ENCODE data around the gene XYLB.
"Not testable (repeated sequence)": the region's sequence is repeated elsewhere in the genome, so short reads cannot be mapped to it uniquely, and the experiment has no call there.

Gene XYLB

DNA sequence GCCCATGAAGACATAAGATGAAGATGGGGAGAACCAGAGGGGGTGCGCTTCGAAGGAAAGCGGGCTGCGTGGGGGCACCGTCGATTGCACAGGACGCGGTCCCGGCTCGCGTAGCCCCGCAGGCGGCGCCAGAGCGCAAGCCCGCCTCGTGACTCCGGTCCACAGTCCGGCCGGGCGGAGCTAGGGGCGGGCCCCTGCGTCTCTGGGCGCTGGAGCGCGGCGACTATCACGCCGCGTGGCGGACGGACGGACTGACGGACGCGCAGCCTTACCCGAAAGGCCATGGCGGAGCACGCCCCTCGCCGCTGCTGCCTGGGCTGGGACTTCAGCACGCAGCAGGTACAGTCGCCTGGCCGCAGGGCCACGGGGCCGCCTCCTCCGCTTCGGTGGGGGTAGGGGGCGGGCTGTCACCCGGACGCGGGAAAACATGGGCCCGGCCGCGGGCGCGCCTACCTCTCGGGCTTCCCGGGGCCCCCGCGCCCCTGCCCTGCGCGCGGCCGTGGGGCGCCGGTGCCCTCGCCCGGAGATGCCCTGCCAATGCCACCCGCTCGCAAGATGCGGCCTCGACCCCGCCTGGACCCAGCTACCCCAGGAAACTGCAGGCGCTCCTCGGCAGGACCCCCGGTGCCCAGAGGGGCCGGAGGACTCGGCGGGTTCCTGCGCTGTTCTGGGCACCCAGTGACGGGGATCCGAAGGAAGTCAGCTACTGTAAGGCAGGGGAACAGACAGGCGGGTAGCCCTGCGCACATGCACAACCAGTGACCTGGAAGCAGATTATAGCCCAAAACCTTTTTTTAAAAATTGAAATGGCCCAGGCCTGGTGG is at the start of gene XYLB:
Gene XYLB (plus strand): TSS at position 199 of the 824 bp plus-strand sequence. CDS start 84 bp downstream, at position 283.
- H3K4me3 ChIP-seq (ENCODE audit: low read depth, low read length), result peak within 1 kb of the TSS; percentile 63
- peak; percentile 88 for TF ChIP-seq CTCF (IDR thresholded peaks at IDR 0.05; ENCODE audit: insufficient read depth, low read depth, low read length, missing control alignments)
- DNase-seq (ENCODE audit: low read depth), result peak; percentile 90

- DNase-seq (ENCODE audit: low read depth); H3K4me3 ChIP-seq (ENCODE audit: low read depth, low read length): not testable (repeated sequence)
Observed at GRCh38 chr3:38297053-38297452, 49.5 kb upstream of the XYLB start.

DNA sequence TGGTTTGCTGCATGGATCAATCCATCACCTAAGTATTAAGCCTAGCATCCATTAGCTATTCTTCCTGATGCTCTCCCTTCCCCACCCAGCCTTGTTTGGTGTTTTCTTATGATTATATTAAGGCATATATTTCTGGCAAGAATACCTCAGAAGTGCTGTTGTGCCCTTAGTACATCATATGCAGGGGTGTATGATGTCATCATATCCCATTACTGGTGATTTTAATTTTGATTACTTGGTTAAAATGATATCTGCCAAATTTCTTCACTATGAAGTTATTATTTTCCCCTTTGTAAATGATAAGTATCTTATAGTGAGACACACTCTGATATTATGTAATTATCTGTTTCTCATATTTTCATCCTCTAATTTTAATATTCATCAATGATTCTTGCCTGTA is 49.0 kb upstream of the XYLB start:
- TF ChIP-seq CTCF (IDR thresholded peaks at IDR 0.05; ENCODE audit: insufficient read depth, low read depth, low read length, missing control alignments), result no peak
- no peak for DNase-seq (ENCODE audit: low read depth)
- no peak overlapping the region for H3K4me3 ChIP-seq (ENCODE audit: low read depth, low read length)

- peak; percentile 18 for DNase-seq (ENCODE audit: low read depth)
- no peak overlapping the region for H3K4me3 ChIP-seq (ENCODE audit: low read depth, low read length)
- peak; percentile 32 for TF ChIP-seq CTCF (IDR thresholded peaks at IDR 0.05; ENCODE audit: insufficient read depth, low read depth, low read length, missing control alignments)
Observed at GRCh38 chr3:38297947-38298711, 48.5 kb upstream of the XYLB start.

DNA sequence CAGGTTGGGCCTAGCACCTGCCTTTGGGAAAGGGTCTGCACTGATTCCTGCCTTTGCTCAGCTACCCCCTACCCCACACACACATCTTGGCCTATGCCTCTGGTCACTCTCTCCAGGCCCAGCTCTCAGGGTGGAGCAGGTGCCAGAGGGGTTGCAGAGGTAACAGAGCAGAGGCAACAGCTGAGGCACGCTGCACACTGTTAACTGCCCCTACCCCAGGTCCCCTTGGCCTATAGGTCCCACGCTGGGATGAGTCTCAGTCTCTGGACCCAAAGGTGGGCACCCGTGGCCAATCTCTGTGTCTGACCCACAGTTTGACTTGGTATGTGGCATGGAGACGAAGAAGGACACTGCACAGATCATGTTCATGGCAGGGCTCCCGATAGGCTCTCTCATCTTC is 39.6 kb upstream of the XYLB start:
- no peak for DNase-seq (ENCODE audit: low read depth)
- TF ChIP-seq CTCF (IDR thresholded peaks at IDR 0.05; ENCODE audit: insufficient read depth, low read depth, low read length, missing control alignments), result no peak
- H3K4me3 ChIP-seq (ENCODE audit: low read depth, low read length), result no peak overlapping the region

DNA sequence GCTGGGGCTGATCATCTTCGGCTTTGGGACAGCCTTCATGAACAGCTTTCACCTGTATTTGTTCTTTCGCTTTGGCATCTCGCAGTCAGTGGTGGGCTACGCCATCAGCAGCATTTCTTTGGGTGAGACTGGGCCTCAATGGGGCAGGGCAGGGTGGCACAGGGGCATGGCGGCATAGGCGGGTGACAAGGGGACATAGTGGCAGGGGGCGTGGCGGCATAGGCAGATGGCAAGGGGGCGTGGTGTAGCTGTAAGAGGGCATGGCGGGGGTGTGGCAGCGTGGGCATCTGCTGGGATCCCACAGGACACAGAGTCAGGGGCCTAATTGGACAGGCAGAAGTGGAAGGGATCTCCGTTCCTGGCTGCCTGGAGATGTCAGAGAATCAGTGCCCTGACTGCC is 39.0 kb upstream of the XYLB start:
- no peak overlapping the region for H3K4me3 ChIP-seq (ENCODE audit: low read depth, low read length)
- DNase-seq (ENCODE audit: low read depth), result no peak
- TF ChIP-seq CTCF (IDR thresholded peaks at IDR 0.05; ENCODE audit: insufficient read depth, low read depth, low read length, missing control alignments), result no peak

DNA sequence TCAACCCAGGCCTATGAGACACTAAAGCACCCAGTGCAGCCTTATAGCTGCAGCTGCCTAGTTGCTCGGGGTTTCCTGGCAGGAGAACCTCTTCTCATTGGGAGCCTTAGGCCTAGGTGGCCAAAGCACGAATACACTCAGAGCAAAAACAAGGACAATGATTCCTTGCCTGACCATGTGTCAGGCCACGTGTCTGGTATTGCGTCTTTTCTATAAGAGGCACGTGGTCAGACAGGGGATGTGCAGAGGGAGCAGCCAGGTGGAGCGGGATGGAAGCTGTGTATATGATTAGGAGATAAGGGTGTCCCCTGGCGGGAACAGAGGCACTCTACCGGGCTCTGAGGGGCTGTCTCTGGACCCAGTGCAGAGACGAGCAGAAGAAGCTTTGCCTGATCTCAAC is 38.1 kb upstream of the XYLB start:
- no peak for DNase-seq (ENCODE audit: low read depth)
- no peak for TF ChIP-seq CTCF (IDR thresholded peaks at IDR 0.05; ENCODE audit: insufficient read depth, low read depth, low read length, missing control alignments)
- no peak overlapping the region for H3K4me3 ChIP-seq (ENCODE audit: low read depth, low read length)
